ENCODE measurements around the gene CHMP4A.

GRCh38 chr14:24250354-24250753 is 37.1 kb upstream of the CHMP4A start:
- no peak for TF ChIP-seq CTCF (conservative IDR thresholded peaks at IDR 0.05; ENCODE audit: low read depth, low read length)
- TF ChIP-seq EZH2 (IDR thresholded peaks at IDR 0.05; ENCODE audit: low read length, unreplicated experiment) = no peak
